Anterior cingulate cortex (tissue), 58 donors: ENCODE data around the gene IRAK3.
A peak's percentile ranks its signal among the peaks of the same experiment; 100 is the strongest.

ENCODE experiments used
- DNase-seq, 58 donors: peaks; one replicate each; lab custom pipeline; 2025; lab: John Stamatoyannopoulos, UW

Gene IRAK3

DNA sequence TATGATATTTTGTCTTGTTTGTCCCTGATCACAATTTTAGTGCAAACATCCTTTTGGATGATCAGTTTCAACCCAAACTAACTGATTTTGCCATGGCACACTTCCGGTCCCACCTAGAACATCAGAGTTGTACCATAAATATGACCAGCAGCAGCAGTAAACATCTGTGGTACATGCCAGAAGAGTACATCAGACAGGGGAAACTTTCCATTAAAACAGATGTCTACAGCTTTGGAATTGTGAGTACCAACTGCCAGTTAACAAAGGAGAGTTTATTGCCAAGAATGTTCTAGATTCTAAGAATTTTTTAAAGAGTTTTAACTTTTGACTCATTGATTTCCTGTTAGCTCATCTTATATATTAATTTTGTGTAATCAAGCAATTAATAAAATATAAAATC is 55.4 kb downstream of the IRAK3 start:
- DNase-seq, result no peak

GRCh38 chr12:66247741-66248140 is 58.7 kb downstream of the IRAK3 start:
- DNase-seq, result no peak

- no peak for DNase-seq
Observed at GRCh38 chr12:66251049-66251448, 62.0 kb downstream of the IRAK3 start.

DNA sequence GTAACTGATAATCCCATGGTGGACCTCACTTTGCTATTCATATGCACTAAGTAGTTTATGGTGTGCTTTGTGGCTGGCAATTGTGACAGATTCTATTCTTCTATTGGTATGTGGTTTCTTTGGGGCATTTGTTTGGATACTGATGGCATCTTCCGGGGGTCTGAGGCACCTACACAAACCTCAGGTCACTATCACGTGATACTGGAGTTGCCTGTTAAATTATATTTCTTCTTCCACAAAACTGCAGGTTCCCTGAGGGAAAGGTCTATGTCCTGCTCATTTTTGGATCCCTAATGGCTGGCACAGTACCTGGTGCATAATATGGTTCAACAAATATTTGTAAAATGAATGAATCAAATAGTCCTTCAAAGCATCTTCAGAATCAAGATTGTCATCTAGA is 63.8 kb downstream of the IRAK3 start:
- no peak for DNase-seq

DNA sequence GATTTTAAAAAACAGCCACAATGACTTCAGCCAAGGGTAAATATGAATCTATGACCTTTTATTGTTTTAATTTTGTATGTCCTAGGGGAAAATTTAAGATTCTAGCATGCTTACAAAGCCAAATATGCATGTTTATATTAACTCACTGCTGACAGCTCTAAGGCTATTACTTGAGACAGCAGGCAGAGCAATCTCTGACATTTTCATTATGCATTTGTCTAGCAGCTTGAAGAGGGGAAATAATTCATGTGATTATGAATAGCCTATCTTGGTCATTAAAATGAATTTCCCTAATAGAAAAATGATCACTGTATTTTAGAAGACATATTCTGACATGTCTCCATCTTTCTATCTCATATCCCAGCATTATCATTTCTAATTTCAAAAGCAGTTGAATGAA is 66.7 kb downstream of the IRAK3 start:
- DNase-seq, result no peak

GRCh38 chr12:66258011-66258410 is 69.0 kb downstream of the IRAK3 start:
- no peak for DNase-seq

GRCh38 chr12:66262737-66263136 is 73.7 kb downstream of the IRAK3 start:
- DNase-seq, result no peak

GRCh38 chr12:66268562-66268961 is 79.5 kb downstream of the IRAK3 start:
- no peak for DNase-seq

GRCh38 chr12:66269142-66269541 is 80.1 kb downstream of the IRAK3 start:
- DNase-seq, result no peak

GRCh38 chr12:66269757-66270383 is 80.9 kb downstream of the IRAK3 start:
- DNase-seq, result peak in 14 of 58 donors; percentile 0 to 38 (median 4)

DNA sequence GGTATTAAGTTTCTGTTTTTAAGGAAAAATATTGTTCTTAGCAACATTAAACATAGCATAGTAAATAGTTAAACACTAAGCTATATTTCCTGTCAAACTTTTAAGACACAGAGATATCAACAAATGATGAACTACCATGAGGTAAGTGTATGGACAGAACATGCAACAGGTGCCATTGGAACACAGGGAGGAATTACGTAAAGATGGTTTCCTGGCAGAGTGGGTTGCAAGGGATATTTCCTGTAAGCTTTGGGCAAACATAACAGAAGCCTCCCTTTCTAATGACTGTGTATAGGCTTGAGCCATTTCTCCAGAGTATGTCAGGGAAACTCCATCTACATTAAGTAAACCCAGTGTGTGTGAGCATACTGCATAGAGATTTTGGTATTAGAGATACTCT is 81.6 kb downstream of the IRAK3 start:
- no peak for DNase-seq

GRCh38 chr12:66272650-66273049 is 83.6 kb downstream of the IRAK3 start:
- DNase-seq, result no peak

DNA sequence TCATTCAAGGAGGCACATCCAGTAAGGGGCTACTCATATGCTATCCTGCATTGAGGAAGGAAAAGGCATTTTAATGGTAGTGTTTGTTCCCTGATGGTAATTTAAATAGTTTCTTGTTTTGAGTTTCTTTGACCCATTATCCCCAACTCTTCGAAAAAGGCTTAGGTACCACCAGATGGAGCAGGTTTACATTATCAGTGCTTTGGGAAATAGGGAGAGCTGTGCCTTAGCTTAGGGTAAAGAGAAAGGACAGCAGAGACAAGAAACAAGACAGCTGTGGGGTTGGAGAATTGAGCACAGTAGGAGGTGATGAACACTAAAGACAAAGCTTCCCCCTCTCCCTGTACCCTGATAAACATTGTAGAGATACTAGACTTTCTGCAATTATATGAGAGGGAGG is 84.1 kb downstream of the IRAK3 start:
- DNase-seq, result no peak

- no peak for DNase-seq
Observed at GRCh38 chr12:66275040-66275439, 86.0 kb downstream of the IRAK3 start.

GRCh38 chr12:66279123-66279712 is 90.2 kb downstream of the IRAK3 start:
- DNase-seq, result peak in 1 of 58 donors; percentile 0

GRCh38 chr12:66280561-66280960 is 91.5 kb downstream of the IRAK3 start:
- DNase-seq, result no peak

GRCh38 chr12:66282244-66282643 is 93.2 kb downstream of the IRAK3 start:
- DNase-seq, result no peak

- DNase-seq, result no peak
Observed at GRCh38 chr12:66287275-66287674, 98.3 kb downstream of the IRAK3 start.

- DNase-seq, result no peak
Observed at GRCh38 chr12:66288121-66288520, 99.1 kb downstream of the IRAK3 start.

GRCh38 chr12:66289485-66289884 is 100.5 kb downstream of the IRAK3 start:
- no peak for DNase-seq

GRCh38 chr12:66290716-66291200 is 101.7 kb downstream of the IRAK3 start:
- DNase-seq, result no peak

DNA sequence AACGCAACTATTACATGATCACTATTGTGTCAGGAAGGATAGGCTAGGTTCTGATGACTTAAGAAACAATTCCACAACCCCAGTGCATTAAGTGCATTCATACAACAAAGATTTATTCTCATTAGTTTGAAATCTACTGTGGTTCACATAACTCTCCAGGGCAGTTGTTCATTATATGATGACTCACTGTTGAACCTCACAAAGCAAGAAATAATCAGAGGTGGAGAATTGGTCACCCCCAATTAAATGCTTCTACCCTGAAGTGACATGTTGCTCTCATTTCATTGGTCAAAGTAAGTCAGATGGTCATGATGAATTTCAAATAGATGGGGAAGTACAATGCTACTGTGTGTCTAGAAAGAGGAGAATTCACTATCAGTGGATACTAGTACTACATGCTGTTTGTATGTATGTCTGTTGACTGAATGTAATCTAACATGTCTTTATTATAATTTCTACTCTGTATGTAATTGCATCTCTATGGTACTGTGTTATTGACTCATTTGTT is 107.2 kb downstream of the IRAK3 start:
- DNase-seq, result no peak
